ENCODE measurements around the gene ZNF652.

DNA sequence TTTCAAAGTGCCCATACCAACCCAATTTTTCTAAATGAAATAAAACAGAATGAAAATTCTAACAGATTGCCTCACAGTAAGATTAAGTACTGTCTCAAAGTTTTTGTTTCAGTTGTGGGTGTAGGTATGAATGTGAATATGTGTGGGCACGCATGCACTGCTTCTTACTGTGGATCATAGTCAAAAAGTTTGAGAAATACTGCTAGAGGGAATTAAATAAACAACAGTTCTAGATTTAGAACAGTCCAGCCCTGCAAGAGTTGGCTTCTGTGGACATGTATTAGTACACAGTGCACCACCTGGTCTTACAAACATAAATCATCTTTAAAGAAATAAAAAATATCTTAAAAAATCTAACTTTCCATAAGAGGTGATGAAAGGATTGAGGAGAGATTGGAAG is 8.4 kb downstream of the ZNF652 start:
- TF ChIP-seq CTCF (IDR thresholded peaks at IDR 0.05) = no peak
- TF ChIP-seq POLR2A (IDR thresholded peaks at IDR 0.05) = no peak

Data from Peyer's patch (tissue), 4 donors.